ENCODE data around the gene CPT2.
"Not testable (repeated sequence)": the region's sequence is repeated elsewhere in the genome, so short reads cannot be mapped to it uniquely, and the experiment has no call there.

The CPT2 gene

GRCh38 chr1:53198241-53198651, 1.6 kb downstream of the CPT2 start:
- TF ChIP-seq, protein P1, sequence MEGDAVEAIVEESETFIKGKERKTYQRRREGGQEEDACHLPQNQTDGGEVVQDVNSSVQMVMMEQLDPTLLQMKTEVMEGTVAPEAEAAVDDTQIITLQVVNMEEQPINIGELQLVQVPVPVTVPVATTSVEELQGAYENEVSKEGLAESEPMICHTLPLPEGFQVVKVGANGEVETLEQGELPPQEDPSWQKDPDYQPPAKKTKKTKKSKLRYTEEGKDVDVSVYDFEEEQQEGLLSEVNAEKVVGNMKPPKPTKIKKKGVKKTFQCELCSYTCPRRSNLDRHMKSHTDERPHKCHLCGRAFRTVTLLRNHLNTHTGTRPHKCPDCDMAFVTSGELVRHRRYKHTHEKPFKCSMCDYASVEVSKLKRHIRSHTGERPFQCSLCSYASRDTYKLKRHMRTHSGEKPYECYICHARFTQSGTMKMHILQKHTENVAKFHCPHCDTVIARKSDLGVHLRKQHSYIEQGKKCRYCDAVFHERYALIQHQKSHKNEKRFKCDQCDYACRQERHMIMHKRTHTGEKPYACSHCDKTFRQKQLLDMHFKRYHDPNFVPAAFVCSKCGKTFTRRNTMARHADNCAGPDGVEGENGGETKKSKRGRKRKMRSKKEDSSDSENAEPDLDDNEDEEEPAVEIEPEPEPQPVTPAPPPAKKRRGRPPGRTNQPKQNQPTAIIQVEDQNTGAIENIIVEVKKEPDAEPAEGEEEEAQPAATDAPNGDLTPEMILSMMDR (IDR thresholded peaks at IDR 0.05; ENCODE audit: insufficient read depth, low read depth, low read length, missing control alignments): no peak
- H3K4me3 ChIP-seq (ENCODE audit: low read depth, low read length): peak overlapping the region; percentile 79
- DNase-seq (ENCODE audit: low read depth): no peak

DNA sequence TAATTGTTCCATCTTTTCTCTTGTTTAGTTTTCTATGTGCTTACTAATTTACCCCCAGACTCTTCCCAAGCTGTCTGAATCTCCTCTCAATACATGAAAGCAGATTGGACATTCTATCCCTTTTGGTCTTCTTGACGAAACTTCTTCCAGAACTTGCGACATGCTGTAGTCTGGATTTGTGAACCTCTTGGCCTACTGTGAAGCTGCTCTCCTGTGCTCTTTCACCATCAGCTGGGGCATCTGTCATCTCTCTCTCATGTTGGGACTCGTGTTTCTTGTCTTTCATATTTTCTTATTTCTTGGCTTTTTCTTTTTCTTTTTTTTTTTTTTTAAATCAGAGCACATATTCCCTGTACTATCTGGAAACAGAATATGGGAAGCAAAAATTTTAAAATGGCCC, 6.8 kb downstream of the CPT2 start:
- TF ChIP-seq, protein P1 (IDR thresholded peaks at IDR 0.05; ENCODE audit: insufficient read depth, low read depth, low read length, missing control alignments): no peak
- no peak for DNase-seq (ENCODE audit: low read depth)
- H3K4me3 ChIP-seq (ENCODE audit: low read depth, low read length): no peak overlapping the region

DNA sequence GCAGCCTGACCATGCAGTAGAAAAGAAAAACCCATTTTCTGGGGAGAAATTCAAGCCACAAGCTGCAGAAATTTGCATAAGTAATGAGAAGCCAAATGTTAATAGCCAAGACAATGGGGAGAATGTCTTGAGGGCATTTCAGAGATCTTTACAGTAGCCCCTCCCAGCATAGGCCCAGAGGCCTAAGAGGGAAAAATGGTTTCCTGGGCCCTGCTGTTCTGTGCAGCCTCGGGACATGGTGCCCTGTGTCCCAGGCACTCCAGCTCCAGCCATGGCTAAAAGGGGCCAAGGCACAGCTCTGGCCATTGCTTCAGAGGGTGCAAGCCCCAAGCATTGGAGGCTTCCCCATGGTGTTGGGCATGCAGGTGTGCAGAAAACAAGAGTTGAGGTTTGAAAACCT, 8.9 kb downstream of the CPT2 start:
- not testable (repeated sequence) for H3K4me3 ChIP-seq (ENCODE audit: low read depth, low read length); DNase-seq (ENCODE audit: low read depth)

DNA sequence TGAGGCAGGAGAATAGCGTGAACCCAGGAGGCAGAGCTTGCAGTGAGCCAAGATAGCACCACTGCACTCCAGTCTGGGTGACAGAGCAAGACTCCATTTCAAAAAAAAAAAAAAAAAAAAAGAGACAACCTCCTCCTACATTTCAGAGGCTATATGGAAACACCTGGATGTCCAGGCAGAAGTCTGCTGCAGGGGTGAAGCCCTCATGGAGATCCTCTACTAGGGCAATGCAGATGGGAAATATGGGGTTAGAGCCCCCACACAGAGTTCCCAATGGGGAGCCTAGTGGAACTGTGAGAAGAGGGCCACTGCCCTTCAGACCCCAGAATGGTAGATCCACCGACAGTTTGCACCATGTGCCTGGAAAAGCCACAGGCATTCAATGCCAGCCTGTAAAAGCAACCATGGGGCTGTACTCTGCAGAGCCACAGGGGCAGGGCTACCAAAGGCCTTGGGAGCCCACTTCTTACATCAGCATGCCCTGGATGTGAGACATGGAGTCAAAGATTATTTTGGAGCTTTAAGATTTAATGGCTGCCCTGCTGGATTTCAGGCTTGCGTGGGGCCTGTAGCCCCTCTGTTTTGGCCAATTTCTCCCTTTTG, 9.6 kb downstream of the CPT2 start:
- H3K4me3 ChIP-seq (ENCODE audit: low read depth, low read length); DNase-seq (ENCODE audit: low read depth): not testable (repeated sequence)

DNA sequence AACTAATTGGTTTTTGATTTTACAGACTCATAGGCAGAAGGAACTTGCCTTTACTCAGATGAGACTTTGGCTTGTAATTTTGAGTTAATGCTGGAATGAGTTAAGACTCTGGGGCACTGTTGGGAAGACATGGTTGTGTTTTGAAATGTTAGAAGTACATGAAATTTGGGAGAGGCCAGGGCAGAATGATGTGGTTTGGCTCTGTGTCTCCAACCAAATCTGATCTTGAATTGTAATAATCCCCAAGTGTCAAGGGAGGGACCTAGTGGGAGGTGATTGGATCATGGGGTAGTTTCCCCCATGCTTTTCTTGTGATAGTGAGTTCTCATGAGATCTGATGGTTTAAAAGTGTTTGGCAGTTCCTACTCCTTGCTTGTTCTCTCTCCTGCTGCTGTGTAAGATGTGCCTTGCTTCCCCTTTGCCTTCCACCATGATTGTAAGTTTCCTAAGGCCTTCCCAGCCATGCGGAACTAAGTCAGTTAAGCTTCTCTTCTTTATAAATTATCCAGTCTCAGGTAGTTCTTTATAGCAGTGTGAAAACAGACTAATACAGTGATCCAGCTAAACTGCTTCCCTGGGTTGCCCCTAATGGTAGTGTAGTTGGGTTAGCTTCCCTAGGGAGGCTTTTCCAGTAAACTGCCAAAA, 10.2 kb downstream of the CPT2 start:
- TF ChIP-seq, protein P1 (IDR thresholded peaks at IDR 0.05; ENCODE audit: insufficient read depth, low read depth, low read length, missing control alignments): no peak
- no peak overlapping the region for H3K4me3 ChIP-seq (ENCODE audit: low read depth, low read length)
- DNase-seq (ENCODE audit: low read depth): no peak

- DNase-seq (ENCODE audit: low read depth): no peak
- no peak overlapping the region for H3K4me3 ChIP-seq (ENCODE audit: low read depth, low read length)
- TF ChIP-seq, protein P1 (IDR thresholded peaks at IDR 0.05; ENCODE audit: insufficient read depth, low read depth, low read length, missing control alignments): no peak
These were observed 11.1 kb downstream of the CPT2 start for GRCh38 chr1:53207726-53208125.

DNA sequence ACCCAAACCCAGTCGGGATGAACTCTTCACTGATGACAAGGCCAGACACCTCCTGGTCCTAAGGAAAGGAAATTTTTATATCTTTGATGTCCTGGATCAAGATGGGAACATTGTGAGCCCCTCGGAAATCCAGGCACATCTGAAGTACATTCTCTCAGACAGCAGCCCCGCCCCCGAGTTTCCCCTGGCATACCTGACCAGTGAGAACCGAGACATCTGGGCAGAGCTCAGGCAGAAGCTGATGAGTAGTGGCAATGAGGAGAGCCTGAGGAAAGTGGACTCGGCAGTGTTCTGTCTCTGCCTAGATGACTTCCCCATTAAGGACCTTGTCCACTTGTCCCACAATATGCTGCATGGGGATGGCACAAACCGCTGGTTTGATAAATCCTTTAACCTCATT, 13.7 kb downstream of the CPT2 start:
- TF ChIP-seq, protein P1 (IDR thresholded peaks at IDR 0.05; ENCODE audit: insufficient read depth, low read depth, low read length, missing control alignments): no peak
- no peak overlapping the region for H3K4me3 ChIP-seq (ENCODE audit: low read depth, low read length)
- no peak for DNase-seq (ENCODE audit: low read depth)

- DNase-seq (ENCODE audit: low read depth): no peak
- no peak overlapping the region for H3K4me3 ChIP-seq (ENCODE audit: low read depth, low read length)
- TF ChIP-seq, protein P1 (IDR thresholded peaks at IDR 0.05; ENCODE audit: insufficient read depth, low read depth, low read length, missing control alignments): no peak
These were observed 14.3 kb downstream of the CPT2 start for GRCh38 chr1:53210954-53211353.
